Breast epithelium (tissue), 4 donors: ENCODE data around the gene VPS13D. TPM values are rescaled to one million over a fixed set of nuclear protein-coding genes. Genes with fewer than 3 reads are reported as not detected.

Source experiments
- DNase-seq, 2 donors: peaks; one replicate each; pipeline ENCODE4 v3.0.0-alpha.2; 2019; ENCODE audit warnings: low spot score in 2 of 2
- H3K27ac ChIP-seq, 2 donors: fragments of 200-600 bp; sonication (generic) in 1 of 2; one replicate each; pipeline ENCODE4 v1.5.1; 2016 to 2019; ENCODE audit warnings: mild to moderate bottlenecking in 1 of 2
- H3K27me3 ChIP-seq, 2 donors: fragments of 200-600 bp; sonication (generic) in 1 of 2; one replicate each; pipeline versions ENCODE4 v1.5.1 to v1.6.0; 2017 to 2019; ENCODE audit warnings: control low read depth in 1 of 2, mild to moderate bottlenecking in 1 of 2
- H3K36me3 ChIP-seq: fragments of 200-600 bp; one replicate; pipeline ENCODE4 v1.5.1; 2019
- H3K4me1 ChIP-seq, 2 donors: fragments of 200-600 bp; sonication (generic); one replicate each; pipeline ENCODE4 v1.5.1; 2016 to 2019; ENCODE audit warnings: control low read depth in 1 of 2
- H3K4me3 ChIP-seq, 3 donors: fragments of 200-600 bp; sonication (generic); 1 replicate in 2 of 3; 2 replicates in 1 of 3; pipeline ENCODE4 v1.5.1; 2016 to 2019; ENCODE audit warnings: mild to moderate bottlenecking in 3 of 3, moderate library complexity in 2 of 3
- H3K9me3 ChIP-seq, 2 donors: fragments of 200-600 bp; sonication (generic) in 1 of 2; one replicate each; pipeline ENCODE4 v1.5.1; 2016 to 2019; ENCODE audit warnings: control low read depth in 1 of 2
- POLR2A ChIP-seq: fragments of 450-650 bp; IDR thresholded peaks from one replicate; pipeline ENCODE4 v1.6.1; 2016; ENCODE audit warnings: antibody characterized with exemption, mild to moderate bottlenecking, moderate library complexity
- POLR2AphosphoS5 ChIP-seq, 3 donors: sonication (generic); formaldehyde crosslinking; IDR thresholded peaks; one replicate each; pipeline ENCODE4 v1.6.1; 2017; ENCODE audit warnings: antibody characterized with exemption in 3 of 3
- intact Hi-C: fragments of 100-400 bp; cut with DNase I; formaldehyde crosslinking; loops from one replicate; pipeline ENCODE4 v1.15.1; 2023; ENCODE audit warnings: low total_unique reads
- total RNA-seq, 3 donors: library from RNA; depleted of rRNA; stranded (reverse); fragments of >200 nt; gene quantifications; one replicate each; pipeline ENCODE4 v1.1.0, GENCODE V29; 2016
- TF ChIP-seq, protein P1 (sequence below), 3 donors: fragments of 450-650 bp; IDR thresholded peaks; one replicate each; pipeline ENCODE4 v1.5.1; 2016 to 2017; ENCODE audit warnings: antibody characterized with exemption in 3 of 3, mild to moderate bottlenecking in 3 of 3, moderate library complexity in 3 of 3

The VPS13D gene
- total RNA-seq, 3 donors from 2014 or later = 73.9 to 115 (median 96.4) TPM

DNA sequence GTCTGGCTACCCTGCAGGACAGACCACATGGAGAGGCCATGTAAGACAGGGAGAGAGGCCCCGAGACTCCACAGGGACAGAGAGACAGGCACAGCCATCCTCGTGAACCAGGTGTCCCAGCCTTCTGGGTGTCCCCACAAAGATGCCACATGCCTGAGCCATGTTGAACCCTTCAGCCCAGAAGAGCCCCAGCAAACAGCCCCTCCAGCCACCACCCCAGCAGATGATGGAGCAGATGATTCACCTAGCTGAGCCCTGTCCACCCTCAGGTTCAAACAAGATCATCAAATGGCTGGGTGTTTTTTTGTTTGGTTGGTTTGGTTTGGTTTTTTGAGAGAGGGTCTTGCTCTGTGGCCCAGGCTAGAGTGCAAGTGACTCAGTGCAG lies 309.5 kb downstream of the VPS13D start:
- DNase-seq = no peak
- H3K27ac ChIP-seq = peak overlapping the region in 1 of 2 donors; percentile 86

DNA sequence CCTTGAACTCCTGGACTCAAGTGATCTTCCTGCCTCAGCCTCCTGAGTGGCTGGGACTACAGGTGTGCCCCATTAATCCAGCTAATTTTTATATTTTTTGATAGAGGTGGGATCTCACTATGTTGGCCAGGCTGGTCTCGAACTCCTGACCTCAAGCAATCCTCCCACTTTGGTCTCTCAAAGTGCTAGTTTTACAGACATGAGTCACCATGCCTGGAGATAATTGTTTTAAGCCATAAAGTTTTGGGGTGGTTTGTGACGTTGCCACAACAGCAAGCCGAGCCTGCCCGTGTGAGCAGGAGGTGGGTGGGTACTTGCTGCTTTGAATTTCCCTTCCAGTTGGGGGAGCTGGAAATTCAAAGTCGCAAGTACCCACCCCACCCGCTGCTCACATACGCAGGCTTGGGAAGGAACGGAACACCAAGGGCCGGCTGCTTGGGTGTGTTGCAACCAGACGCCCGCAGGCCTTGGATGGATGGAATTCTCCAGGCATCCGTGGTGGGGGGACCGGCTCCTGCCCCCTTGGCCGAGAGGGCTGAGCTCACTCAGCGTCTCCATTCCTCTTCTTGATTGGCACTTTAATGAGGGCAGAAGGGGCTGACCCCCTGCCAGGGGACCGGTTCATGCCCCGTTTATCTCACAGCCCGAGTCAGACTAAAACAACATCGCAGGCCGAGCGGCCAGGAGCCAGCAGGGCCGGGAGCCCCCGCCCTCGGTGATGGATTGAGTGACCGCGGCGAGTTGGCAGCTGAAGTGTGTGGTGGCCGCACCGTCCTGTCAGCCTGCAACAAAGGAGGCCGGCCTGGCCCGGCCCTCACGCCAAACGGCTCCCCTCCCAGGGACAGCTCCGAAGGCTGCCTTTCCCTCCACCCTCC lies 310.1 kb downstream of the VPS13D start:
- intact Hi-C loops = no loop called here
- DNase-seq = peak in 1 of 2 donors; percentile 81
- H3K27me3 ChIP-seq = no peaks in the 10 kb centered on the region
- peak; percentile 51 to 80 (median 64) for TF ChIP-seq POLR2AphosphoS5 (IDR thresholded peaks at IDR 0.05)
- no peak for TF ChIP-seq POLR2A
- H3K4me3 ChIP-seq = peak overlapping the region in 2 of 3 donors; percentile 27 to 42
- H3K27ac ChIP-seq = peak overlapping the region; percentile 74 to 86
- peaks cover 0 to 7% of the 10 kb centered on the region in 2 donors for H3K4me1 ChIP-seq
- no peaks in the 10 kb centered on the region for H3K36me3 ChIP-seq
- no peaks in the 10 kb centered on the region for H3K9me3 ChIP-seq

More for the DNA sequence above, 309.5 kb downstream of the VPS13D start:
- TF ChIP-seq, protein P1, sequence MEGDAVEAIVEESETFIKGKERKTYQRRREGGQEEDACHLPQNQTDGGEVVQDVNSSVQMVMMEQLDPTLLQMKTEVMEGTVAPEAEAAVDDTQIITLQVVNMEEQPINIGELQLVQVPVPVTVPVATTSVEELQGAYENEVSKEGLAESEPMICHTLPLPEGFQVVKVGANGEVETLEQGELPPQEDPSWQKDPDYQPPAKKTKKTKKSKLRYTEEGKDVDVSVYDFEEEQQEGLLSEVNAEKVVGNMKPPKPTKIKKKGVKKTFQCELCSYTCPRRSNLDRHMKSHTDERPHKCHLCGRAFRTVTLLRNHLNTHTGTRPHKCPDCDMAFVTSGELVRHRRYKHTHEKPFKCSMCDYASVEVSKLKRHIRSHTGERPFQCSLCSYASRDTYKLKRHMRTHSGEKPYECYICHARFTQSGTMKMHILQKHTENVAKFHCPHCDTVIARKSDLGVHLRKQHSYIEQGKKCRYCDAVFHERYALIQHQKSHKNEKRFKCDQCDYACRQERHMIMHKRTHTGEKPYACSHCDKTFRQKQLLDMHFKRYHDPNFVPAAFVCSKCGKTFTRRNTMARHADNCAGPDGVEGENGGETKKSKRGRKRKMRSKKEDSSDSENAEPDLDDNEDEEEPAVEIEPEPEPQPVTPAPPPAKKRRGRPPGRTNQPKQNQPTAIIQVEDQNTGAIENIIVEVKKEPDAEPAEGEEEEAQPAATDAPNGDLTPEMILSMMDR (IDR thresholded peaks at IDR 0.05) = no peak
- TF ChIP-seq POLR2A = no peak
- TF ChIP-seq POLR2AphosphoS5 (IDR thresholded peaks at IDR 0.05) = no peak
- Histone ChIP-seq H3K4me3 (no peak overlapping the region), H3K27me3 (no peaks in the 10 kb centered on the region), H3K9me3 (no peaks in the 10 kb centered on the region), H3K36me3 (no peaks in the 10 kb centered on the region), H3K4me1 (peaks cover 0 to 7% of the 10 kb centered on the region in 2 donors)
- intact Hi-C loops = no loop called here

DNA sequence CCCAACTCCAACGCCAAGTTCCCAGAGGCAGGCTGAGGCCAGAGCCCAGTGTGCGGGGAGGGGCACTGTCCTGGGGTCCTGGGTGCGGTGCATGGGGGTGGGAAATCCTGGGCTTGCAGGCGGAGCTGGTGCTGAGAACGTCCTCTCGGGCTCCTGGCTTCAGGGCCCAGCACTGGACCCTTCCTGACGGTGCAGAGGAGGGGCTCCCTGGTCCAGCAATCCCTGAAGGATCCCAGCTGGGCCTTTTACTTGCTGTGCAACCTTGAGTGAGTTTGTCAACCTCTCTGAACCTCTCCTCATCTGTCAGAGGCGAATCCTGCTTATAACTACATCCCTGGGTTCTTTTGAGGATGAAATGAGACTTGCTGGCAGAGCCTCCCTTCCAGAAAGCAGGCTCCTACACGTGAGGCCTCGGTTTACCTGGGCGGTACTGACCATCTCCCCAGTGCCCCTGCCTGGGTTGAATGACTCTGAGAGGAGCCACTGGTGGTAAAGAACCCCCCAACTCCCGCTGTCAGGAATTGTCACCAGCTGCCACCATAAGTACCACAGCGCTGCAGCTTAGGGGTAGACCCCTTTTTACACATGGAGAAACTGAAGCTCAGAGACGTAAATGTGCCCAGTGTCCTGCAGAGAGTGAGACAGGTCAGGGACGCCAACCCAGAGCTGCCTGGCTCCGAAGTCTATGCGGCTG lies 310.9 kb downstream of the VPS13D start:
- intact Hi-C loops = no loop called here
- TF ChIP-seq POLR2A = no peak
- TF ChIP-seq, protein P1 (IDR thresholded peaks at IDR 0.05) = no peak
- no peak for TF ChIP-seq POLR2AphosphoS5 (IDR thresholded peaks at IDR 0.05)
- peak overlapping the region in 2 of 3 donors; percentile 27 to 42 for H3K4me3 ChIP-seq

GRCh38 chr1:12541274-12542137 lies 311.7 kb downstream of the VPS13D start:
- peak in 1 of 2 donors; percentile 55 for DNase-seq
- intact Hi-C loops = no loop called here

More for the DNA sequence above, 310.9 kb downstream of the VPS13D start:
- H3K4me1 ChIP-seq = peaks cover 0 to 7% of the 10 kb centered on the region in 2 donors
- no peaks in the 10 kb centered on the region for H3K27me3 ChIP-seq
- H3K9me3 ChIP-seq = no peaks in the 10 kb centered on the region
- no peaks in the 10 kb centered on the region for H3K36me3 ChIP-seq
- H3K27ac ChIP-seq = peak overlapping the region; percentile 74 to 86
- no peak for DNase-seq

GRCh38 chr1:12542138-12542465 lies 312.3 kb downstream of the VPS13D start:
- no peak for DNase-seq
- intact Hi-C loops = no loop called here
- H3K4me1 ChIP-seq = peaks cover 5 to 7% of the 10 kb centered on the region in 2 donors
- TF ChIP-seq, protein P1 (IDR thresholded peaks at IDR 0.05) = no peak
- TF ChIP-seq POLR2AphosphoS5 (IDR thresholded peaks at IDR 0.05) (no peak), POLR2A (no peak)
- H3K27ac ChIP-seq = peak overlapping the region; percentile 74 to 86
- H3K36me3 ChIP-seq = no peaks in the 10 kb centered on the region
- H3K4me3 ChIP-seq = no peak overlapping the region
- H3K27me3 ChIP-seq = no peaks in the 10 kb centered on the region
- no peaks in the 10 kb centered on the region for H3K9me3 ChIP-seq

More at GRCh38 chr1:12541274-12542137, 311.7 kb downstream of the VPS13D start:
- H3K4me1 ChIP-seq = peaks cover 0 to 7% of the 10 kb centered on the region in 2 donors
- peak overlapping the region; percentile 74 to 86 for H3K27ac ChIP-seq
- no peak overlapping the region for H3K4me3 ChIP-seq
- H3K36me3 ChIP-seq = no peaks in the 10 kb centered on the region
- no peaks in the 10 kb centered on the region for H3K9me3 ChIP-seq
- no peaks in the 10 kb centered on the region for H3K27me3 ChIP-seq
- TF ChIP-seq POLR2AphosphoS5 (IDR thresholded peaks at IDR 0.05) (peak in 1 of 3 donors; percentile 12), POLR2A (no peak)
